Astrocyte of the hippocampus (primary cell): ENCODE results near the gene CFAP54.
"Not testable (repeated sequence)": the region's sequence is repeated elsewhere in the genome, so short reads cannot be mapped to it uniquely, and the experiment has no call there.

ENCODE experiments used
- DNase-seq: peaks from one replicate; pipeline ENCODE4 v3.0.0; 2011; ENCODE audit warnings: low read depth, low spot score

CFAP54 gene

GRCh38 chr12:96489392-96490056, at the start of gene CFAP54:
CFAP54 (plus strand) TSS chr12:96489577; CDS start chr12:96489610, 33 bp downstream.
- peak; percentile 98 for DNase-seq

- DNase-seq, result no peak
These were observed 47.6 kb upstream of the CFAP54 start for GRCh38 chr12:96441816-96442215.

- DNase-seq, result no peak
These were observed 46.5 kb upstream of the CFAP54 start for GRCh38 chr12:96442906-96443305.

GRCh38 chr12:96444399-96444798, 45.0 kb upstream of the CFAP54 start:
- no peak for DNase-seq

GRCh38 chr12:96445691-96446583, 43.4 kb upstream of the CFAP54 start:
- DNase-seq, result peak; percentile 62

GRCh38 chr12:96447256-96447655, 42.1 kb upstream of the CFAP54 start:
- no peak for DNase-seq

GRCh38 chr12:96448300-96448699, 41.1 kb upstream of the CFAP54 start:
- peak; percentile 50 for DNase-seq

GRCh38 chr12:96452261-96452922, 37.0 kb upstream of the CFAP54 start:
- DNase-seq, result no peak

GRCh38 chr12:96454396-96454795, 35.0 kb upstream of the CFAP54 start:
- no peak for DNase-seq

GRCh38 chr12:96456265-96456974, 33.0 kb upstream of the CFAP54 start:
- DNase-seq, result no peak

GRCh38 chr12:96457191-96457930, 32.0 kb upstream of the CFAP54 start:
- no peak for DNase-seq

- DNase-seq, result not testable (repeated sequence)
These were observed 30.1 kb upstream of the CFAP54 start for GRCh38 chr12:96459281-96459680.

- no peak for DNase-seq
These were observed 26.7 kb upstream of the CFAP54 start for GRCh38 chr12:96462571-96463280.

GRCh38 chr12:96465896-96466295, 23.5 kb upstream of the CFAP54 start:
- no peak for DNase-seq

GRCh38 chr12:96466939-96467751, 22.2 kb upstream of the CFAP54 start:
- peak; percentile 28 for DNase-seq

- peak; percentile 58 for DNase-seq
These were observed 17.9 kb upstream of the CFAP54 start for GRCh38 chr12:96471368-96472050.

GRCh38 chr12:96472384-96472783, 17.0 kb upstream of the CFAP54 start:
- no peak for DNase-seq

- no peak for DNase-seq
These were observed 15.8 kb upstream of the CFAP54 start for GRCh38 chr12:96473394-96474093.
